Nephron progenitor cell (in vitro differentiated cells): Measurements from ENCODE around the gene PSPC1.

Experiments used
- DNase-seq: peaks from one replicate; pipeline ENCODE4 v3.0.0; 2021
- H3K27ac Mint-ChIP-seq: 2 replicates; pipeline ENCODE4 v1.8.0; 2021; ENCODE audit warnings: mild to moderate bottlenecking, moderate library complexity, mixed read lengths
- H3K27me3 Mint-ChIP-seq: 2 replicates; pipeline ENCODE4 v1.8.0; 2021; ENCODE audit warnings: mild to moderate bottlenecking, low read depth, mixed read lengths; ENCODE audit not compliant: poor library complexity
- H3K36me3 Mint-ChIP-seq: 2 replicates; pipeline ENCODE4 v1.8.0; 2021; ENCODE audit warnings: low read depth, mixed read lengths
- H3K4me1 Mint-ChIP-seq: 2 replicates; pipeline ENCODE4 v1.8.0; 2021; ENCODE audit warnings: mixed read lengths
- H3K4me3 Mint-ChIP-seq: 2 replicates; pipeline ENCODE4 v1.8.0; 2021; ENCODE audit warnings: mild to moderate bottlenecking, moderate library complexity, mixed read lengths
- H3K9me3 Mint-ChIP-seq: 2 replicates; pipeline ENCODE4 v1.8.0; 2021; ENCODE audit warnings: mild to moderate bottlenecking, moderate library complexity, mixed read lengths
- CTCF ChIP-seq: fragments of 200-600 bp; sonication (generic); IDR thresholded peaks from 2 replicates; pipeline ENCODE4 v1.5.0; 2021; ENCODE audit warnings: antibody characterized with exemption

PSPC1 gene

GRCh38 chr13:19668778-19669177 lies 114.0 kb downstream of the PSPC1 start:
- Mint-ChIP-seq H3K9me3 (no peaks in the 10 kb centered on the region), H3K4me3 (no peak overlapping the region), H3K27me3 (no peaks in the 10 kb centered on the region), H3K36me3 (peaks cover 59% of the 10 kb centered on the region), H3K27ac (peak overlapping the region; percentile 64), H3K4me1 (peaks cover 17% of the 10 kb centered on the region)
- no peak for TF ChIP-seq CTCF
- no peak for DNase-seq

GRCh38 chr13:19665427-19665859 lies 117.3 kb downstream of the PSPC1 start:
- no peaks in the 10 kb centered on the region for H3K9me3 Mint-ChIP-seq
- H3K4me3 Mint-ChIP-seq = no peak overlapping the region
- peak overlapping the region; percentile 93 for H3K27ac Mint-ChIP-seq
- H3K36me3 Mint-ChIP-seq = peaks cover 59% of the 10 kb centered on the region
- DNase-seq = no peak
- H3K4me1 Mint-ChIP-seq = peaks cover 13% of the 10 kb centered on the region
- no peak for TF ChIP-seq CTCF
- H3K27me3 Mint-ChIP-seq = no peaks in the 10 kb centered on the region

DNA sequence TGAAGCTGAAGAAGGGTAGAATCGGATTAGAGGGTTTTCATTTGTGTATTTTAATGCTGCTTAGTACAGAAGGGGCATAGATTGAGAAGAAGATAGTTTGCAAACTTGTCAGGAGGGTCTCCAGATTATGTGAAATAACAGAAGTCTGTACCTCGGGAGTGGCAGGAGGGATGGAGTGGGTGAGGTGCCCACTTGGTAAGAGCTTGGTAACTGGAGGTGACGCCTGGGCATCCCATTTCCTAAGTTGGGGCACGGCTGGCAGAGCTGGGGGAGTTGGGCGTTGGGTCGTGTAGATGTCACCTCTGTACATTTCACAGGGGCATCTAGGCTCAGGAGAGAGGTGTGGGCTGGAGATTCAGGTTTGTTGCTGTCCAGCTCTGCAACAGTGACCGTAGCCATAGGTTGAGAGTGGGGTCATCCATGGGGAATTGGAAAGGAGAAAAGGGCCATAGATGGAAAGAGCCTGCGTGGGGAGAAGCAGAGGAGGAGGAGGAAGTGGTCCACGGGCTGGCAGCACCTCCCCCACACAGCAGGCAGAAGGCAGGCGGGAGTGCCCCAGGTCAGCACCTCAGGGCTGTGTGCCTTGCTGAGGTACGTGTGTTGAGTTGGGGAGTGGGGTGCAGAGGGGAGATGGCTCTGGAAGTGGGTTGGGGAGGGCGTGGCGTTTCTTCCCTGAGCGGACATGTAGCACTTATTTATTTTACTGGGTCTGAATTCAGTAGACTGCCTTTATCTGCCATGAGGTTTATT lies 118.1 kb downstream of the PSPC1 start:
- H3K9me3 Mint-ChIP-seq = no peaks in the 10 kb centered on the region
- H3K4me1 Mint-ChIP-seq = peaks cover 13% of the 10 kb centered on the region
- no peak for TF ChIP-seq CTCF
- H3K27ac Mint-ChIP-seq = peak overlapping the region; percentile 74
- H3K36me3 Mint-ChIP-seq = peaks cover 58% of the 10 kb centered on the region
- no peak for DNase-seq
- no peaks in the 10 kb centered on the region for H3K27me3 Mint-ChIP-seq
- no peak overlapping the region for H3K4me3 Mint-ChIP-seq

DNA sequence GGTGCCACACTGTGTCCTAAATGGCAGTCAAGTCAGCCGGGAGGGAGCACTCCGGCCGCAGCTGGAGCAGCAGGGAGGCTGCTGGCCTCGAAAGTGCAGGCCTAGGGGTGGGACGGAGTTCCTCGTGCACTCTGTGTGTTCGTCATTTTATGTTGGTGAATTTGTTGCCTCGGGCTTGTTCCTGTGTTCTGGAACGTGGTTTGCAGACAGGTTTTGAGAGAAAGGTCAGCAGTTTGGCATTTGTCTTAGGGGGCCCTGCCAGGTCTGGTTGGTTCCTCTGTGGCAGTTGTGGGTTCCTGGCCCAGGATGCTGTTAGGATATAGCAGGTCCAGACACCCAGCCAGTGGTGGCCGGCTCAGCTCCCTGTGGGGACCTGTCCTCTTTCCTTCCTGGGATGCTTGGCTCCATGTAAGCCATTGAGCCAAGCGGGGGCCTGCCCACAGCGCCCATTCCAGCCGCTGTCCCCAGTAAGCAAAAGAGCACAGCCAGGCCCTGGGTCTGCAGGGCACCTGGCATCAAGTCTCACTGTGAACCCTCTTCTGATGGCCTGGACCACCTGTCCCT lies 119.2 kb downstream of the PSPC1 start:
- no peak for DNase-seq
- H3K4me1 Mint-ChIP-seq = peaks cover 18% of the 10 kb centered on the region
- peaks cover 62% of the 10 kb centered on the region for H3K36me3 Mint-ChIP-seq
- H3K27ac Mint-ChIP-seq = no peak overlapping the region
- TF ChIP-seq CTCF = no peak
- H3K9me3 Mint-ChIP-seq = no peaks in the 10 kb centered on the region
- no peak overlapping the region for H3K4me3 Mint-ChIP-seq
- no peaks in the 10 kb centered on the region for H3K27me3 Mint-ChIP-seq

- peaks cover 27% of the 10 kb centered on the region for H3K4me1 Mint-ChIP-seq
- no peak for TF ChIP-seq CTCF
- no peak for DNase-seq
- H3K27ac Mint-ChIP-seq = no peak overlapping the region
- peaks cover 51% of the 10 kb centered on the region for H3K36me3 Mint-ChIP-seq
- no peak overlapping the region for H3K4me3 Mint-ChIP-seq
- no peaks in the 10 kb centered on the region for H3K9me3 Mint-ChIP-seq
- no peaks in the 10 kb centered on the region for H3K27me3 Mint-ChIP-seq
Measured at GRCh38 chr13:19661561-19661960, 121.2 kb downstream of the PSPC1 start.

- Mint-ChIP-seq H3K36me3 (peaks cover 51% of the 10 kb centered on the region), H3K4me3 (no peak overlapping the region), H3K27me3 (no peaks in the 10 kb centered on the region), H3K9me3 (no peaks in the 10 kb centered on the region), H3K27ac (peak overlapping the region; percentile 57), H3K4me1 (peaks cover 27% of the 10 kb centered on the region)
- TF ChIP-seq CTCF = no peak
- DNase-seq = no peak
Measured at GRCh38 chr13:19661126-19661525, 121.6 kb downstream of the PSPC1 start.
